ENCODE data around the gene DDX54. TPM values are rescaled to one million over a fixed set of nuclear protein-coding genes. Genes with fewer than 3 reads are reported as not detected.

Gene DDX54
- total RNA-seq, 1 donor from 2014 or later, result 118 TPM

- Mint-ChIP-seq H3K4me3 (ENCODE audit: low read depth) (peak overlapping the region; percentile 77), H3K27me3 (ENCODE audit: low read depth) (no peaks in the 10 kb centered on the region), H3K9me3 (no peaks in the 10 kb centered on the region), H3K36me3 (ENCODE audit: low read depth) (no peaks in the 10 kb centered on the region), H3K4me1 (ENCODE audit: low read depth) (peaks cover 16% of the 10 kb centered on the region), H3K27ac (peak overlapping the region; percentile 85)
- intact Hi-C loops (cut with micrococcal nuclease), result loop anchor here (2.0 to 10.0 kb wide), 2 partner anchors 16 to 232 kb away; partner anchors contain the start of gene OAS1
- DNase-seq (ENCODE audit: low spot score), result peak; percentile 32
Measured at GRCh38 chr12:113136128-113136989, 48.9 kb downstream of the DDX54 start.

DNA sequence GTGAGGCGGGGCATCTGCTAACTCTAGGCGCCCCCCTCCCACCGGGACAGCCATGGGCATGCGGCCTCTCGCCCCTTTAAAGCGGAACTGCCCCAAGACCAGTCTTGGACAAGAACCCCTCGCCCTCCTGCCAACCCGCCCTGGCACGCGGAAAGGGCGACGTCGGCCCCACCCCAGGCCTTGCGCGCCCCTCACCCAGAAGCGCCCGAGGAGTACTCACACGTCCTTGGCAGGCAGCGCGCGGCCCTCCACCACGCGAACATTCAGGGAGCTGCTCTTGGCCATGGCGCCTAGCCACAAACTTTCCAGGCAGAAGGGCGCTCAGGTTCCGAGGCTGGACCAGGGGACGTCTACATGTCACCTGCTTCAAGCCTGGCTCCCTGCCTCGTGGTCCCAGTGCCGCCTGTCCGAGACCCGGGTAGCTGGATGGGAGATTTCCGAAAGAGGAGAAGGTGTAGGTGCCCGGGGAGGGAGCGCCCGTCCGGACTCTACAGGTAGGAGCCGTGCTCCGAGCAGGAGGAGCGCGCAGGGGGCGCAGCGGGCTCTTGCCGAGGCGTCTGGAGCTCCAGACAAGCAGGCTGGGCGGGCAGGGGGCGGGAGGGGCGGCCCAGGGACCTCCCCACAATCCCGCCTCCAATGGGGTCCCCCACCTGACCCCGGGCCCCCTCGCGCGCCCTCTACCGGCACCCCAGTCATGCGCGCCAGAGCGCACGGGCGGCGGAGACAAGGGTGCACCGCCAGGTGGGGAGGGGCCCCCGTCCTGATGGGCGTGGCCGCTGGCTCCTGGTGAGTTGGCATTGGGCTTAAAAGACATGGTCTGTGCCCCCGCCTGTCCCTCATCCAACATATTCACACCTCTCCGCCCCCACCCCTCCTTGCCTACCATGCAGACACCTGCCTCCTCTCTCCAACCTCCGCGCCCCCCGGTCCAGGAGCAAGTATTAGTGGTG lies 49.8 kb downstream of the DDX54 start, which contains the start of gene RASAL1:
Gene RASAL1 (minus strand): TSS at position 584 of the 950 bp plus-strand sequence. CDS start 299 bp downstream, at position 285.
- intact Hi-C loops (cut with micrococcal nuclease), result loop anchor here (2.0 to 10.0 kb wide), 2 partner anchors 17 to 231 kb away; partner anchors contain the start of gene OAS1
- Mint-ChIP-seq H3K27me3 (ENCODE audit: low read depth) (no peaks in the 10 kb centered on the region), H3K4me3 (ENCODE audit: low read depth) (peak within 1 kb of the TSS; percentile 77), H3K27ac (peak within 1 kb of the TSS; percentile 85), H3K4me1 (ENCODE audit: low read depth) (peaks cover 15% of the 10 kb centered on the region), H3K36me3 (ENCODE audit: low read depth) (no peaks in the 10 kb centered on the region), H3K9me3 (no peaks in the 10 kb centered on the region)
- DNase-seq (ENCODE audit: low spot score), result peak; percentile 65

GRCh38 chr12:113134521-113134951 lies 50.7 kb downstream of the DDX54 start:
- Mint-ChIP-seq H3K4me1 (ENCODE audit: low read depth) (peaks cover 14% of the 10 kb centered on the region), H3K27ac (no peak overlapping the region), H3K36me3 (ENCODE audit: low read depth) (no peaks in the 10 kb centered on the region), H3K27me3 (ENCODE audit: low read depth) (no peaks in the 10 kb centered on the region), H3K4me3 (ENCODE audit: low read depth) (peak overlapping the region; percentile 58), H3K9me3 (no peaks in the 10 kb centered on the region)
- intact Hi-C loops (cut with micrococcal nuclease), result loop anchor here (10.0 kb wide), 1 partner anchor 230 kb away; the partner anchor contains the start of gene OAS1
- no peak for DNase-seq (ENCODE audit: low spot score)

GRCh38 chr12:113134071-113134470 lies 51.2 kb downstream of the DDX54 start:
- Mint-ChIP-seq H3K9me3 (no peaks in the 10 kb centered on the region), H3K4me3 (ENCODE audit: low read depth) (no peak overlapping the region), H3K4me1 (ENCODE audit: low read depth) (peaks cover 14% of the 10 kb centered on the region), H3K36me3 (ENCODE audit: low read depth) (no peaks in the 10 kb centered on the region), H3K27ac (no peak overlapping the region), H3K27me3 (ENCODE audit: low read depth) (no peaks in the 10 kb centered on the region)
- DNase-seq (ENCODE audit: low spot score), result no peak
- intact Hi-C loops (cut with micrococcal nuclease), result loop anchor here (10.0 kb wide), 1 partner anchor 229 kb away; the partner anchor contains the start of gene OAS1

DNA sequence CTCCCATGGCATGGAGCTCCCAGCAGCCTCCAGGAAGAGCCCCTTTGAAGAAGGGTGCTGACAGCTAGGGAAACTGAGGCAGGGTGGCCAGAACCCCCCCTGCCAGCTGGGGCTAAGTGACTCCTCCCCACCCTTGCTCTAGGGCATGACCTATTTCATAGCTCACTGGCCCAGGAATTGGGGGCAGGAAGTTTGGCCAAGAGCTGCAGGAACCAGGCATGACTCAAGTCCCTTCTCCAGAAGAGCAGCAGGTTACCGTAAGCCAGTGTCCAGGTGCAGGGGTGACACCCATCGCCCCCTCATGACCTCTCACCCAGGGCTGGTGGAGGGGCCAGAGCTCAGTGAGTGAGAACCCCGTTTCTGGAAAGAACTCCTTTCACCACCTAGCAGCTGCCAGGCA lies 51.6 kb downstream of the DDX54 start:
- H3K9me3 Mint-ChIP-seq, result no peaks in the 10 kb centered on the region
- no peaks in the 10 kb centered on the region for H3K36me3 Mint-ChIP-seq (ENCODE audit: low read depth)
- peaks cover 14% of the 10 kb centered on the region for H3K4me1 Mint-ChIP-seq (ENCODE audit: low read depth)
- no peak for DNase-seq (ENCODE audit: low spot score)
- H3K27ac Mint-ChIP-seq, result no peak overlapping the region
- H3K27me3 Mint-ChIP-seq (ENCODE audit: low read depth), result no peaks in the 10 kb centered on the region
- H3K4me3 Mint-ChIP-seq (ENCODE audit: low read depth), result no peak overlapping the region
- intact Hi-C loops (cut with micrococcal nuclease), result loop anchor here (10.0 kb wide), 1 partner anchor 229 kb away; the partner anchor contains the start of gene OAS1

DNA sequence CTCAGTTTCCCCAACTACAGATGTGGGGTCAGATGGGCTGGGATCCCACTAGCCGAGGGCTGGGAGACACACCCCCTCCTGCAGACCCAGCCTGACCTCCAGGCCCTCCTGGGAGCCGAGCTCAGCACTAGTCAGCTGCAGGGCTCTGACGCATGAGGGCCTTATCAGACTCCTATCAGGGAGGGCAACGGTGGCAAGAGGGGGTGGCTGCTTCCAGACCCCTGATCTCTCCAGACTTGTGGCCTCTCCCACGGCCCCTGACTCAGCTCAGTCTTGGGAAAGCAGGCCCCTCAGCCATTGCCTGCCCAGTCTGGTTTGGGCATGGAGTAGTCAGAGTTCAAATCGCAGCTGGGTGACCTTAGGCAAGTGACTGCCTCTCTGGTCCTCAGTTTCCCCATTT lies 52.2 kb downstream of the DDX54 start:
- no peaks in the 10 kb centered on the region for H3K27me3 Mint-ChIP-seq (ENCODE audit: low read depth)
- no peaks in the 10 kb centered on the region for H3K9me3 Mint-ChIP-seq
- intact Hi-C loops (cut with micrococcal nuclease), result loop anchor here (10.0 kb wide), 1 partner anchor 228 kb away; the partner anchor contains the start of gene OAS1

GRCh38 chr12:113131556-113131955 lies 53.7 kb downstream of the DDX54 start:
- Mint-ChIP-seq H3K27ac (no peak overlapping the region), H3K36me3 (ENCODE audit: low read depth) (no peaks in the 10 kb centered on the region), H3K9me3 (no peaks in the 10 kb centered on the region), H3K4me1 (ENCODE audit: low read depth) (peaks cover 11% of the 10 kb centered on the region), H3K27me3 (ENCODE audit: low read depth) (no peaks in the 10 kb centered on the region), H3K4me3 (ENCODE audit: low read depth) (no peak overlapping the region)
- no peak for DNase-seq (ENCODE audit: low spot score)
- intact Hi-C loops (cut with micrococcal nuclease), result loop anchor here (10.0 kb wide), 1 partner anchor 227 kb away; the partner anchor contains the start of gene OAS1

More for the DNA sequence above, 52.2 kb downstream of the DDX54 start:
- H3K36me3 Mint-ChIP-seq (ENCODE audit: low read depth), result no peaks in the 10 kb centered on the region
- H3K27ac Mint-ChIP-seq, result no peak overlapping the region
- peaks cover 14% of the 10 kb centered on the region for H3K4me1 Mint-ChIP-seq (ENCODE audit: low read depth)
- H3K4me3 Mint-ChIP-seq (ENCODE audit: low read depth), result no peak overlapping the region
- no peak for DNase-seq (ENCODE audit: low spot score)

DNA sequence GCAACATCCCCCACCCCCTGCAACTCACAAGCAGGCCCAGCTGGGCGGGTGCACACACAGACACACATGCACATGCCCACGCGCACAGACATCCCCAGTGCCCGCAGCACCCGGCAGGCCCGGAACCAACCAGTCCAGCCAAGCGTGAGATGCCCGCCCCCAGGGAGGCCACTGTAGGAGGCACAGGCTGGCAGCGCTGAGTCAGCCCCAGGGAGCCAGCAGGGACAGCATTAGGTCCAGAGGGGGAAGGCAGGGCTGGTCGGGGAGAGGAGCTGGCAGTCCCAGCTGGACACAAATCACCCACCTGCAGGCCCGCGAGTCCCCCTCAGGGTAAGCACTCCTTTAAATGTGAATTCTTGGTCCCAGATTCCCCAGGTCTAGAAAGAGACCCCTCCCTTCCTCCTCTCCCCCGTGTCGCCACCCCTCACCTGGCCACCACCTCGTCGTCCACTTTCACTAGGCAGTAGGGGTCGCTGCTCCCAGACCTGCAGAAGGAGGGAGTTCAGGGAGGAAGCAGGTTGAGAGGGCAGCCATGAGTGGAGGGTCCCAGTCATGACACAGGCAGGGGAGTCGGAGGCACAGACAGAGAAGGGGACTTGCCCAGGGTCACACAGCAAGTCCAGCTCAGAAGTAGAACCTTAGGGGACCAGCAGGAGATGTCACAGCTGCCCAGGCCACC lies 54.7 kb downstream of the DDX54 start:
- Mint-ChIP-seq H3K27ac (no peak overlapping the region), H3K9me3 (no peaks in the 10 kb centered on the region), H3K36me3 (ENCODE audit: low read depth) (no peaks in the 10 kb centered on the region), H3K4me1 (ENCODE audit: low read depth) (peaks cover 3% of the 10 kb centered on the region), H3K4me3 (ENCODE audit: low read depth) (no peak overlapping the region), H3K27me3 (ENCODE audit: low read depth) (no peaks in the 10 kb centered on the region)
- no peak for DNase-seq (ENCODE audit: low spot score)
- intact Hi-C loops (cut with micrococcal nuclease), result loop anchor here (10.0 kb wide), 1 partner anchor 226 kb away; the partner anchor contains the start of gene OAS1

DNA sequence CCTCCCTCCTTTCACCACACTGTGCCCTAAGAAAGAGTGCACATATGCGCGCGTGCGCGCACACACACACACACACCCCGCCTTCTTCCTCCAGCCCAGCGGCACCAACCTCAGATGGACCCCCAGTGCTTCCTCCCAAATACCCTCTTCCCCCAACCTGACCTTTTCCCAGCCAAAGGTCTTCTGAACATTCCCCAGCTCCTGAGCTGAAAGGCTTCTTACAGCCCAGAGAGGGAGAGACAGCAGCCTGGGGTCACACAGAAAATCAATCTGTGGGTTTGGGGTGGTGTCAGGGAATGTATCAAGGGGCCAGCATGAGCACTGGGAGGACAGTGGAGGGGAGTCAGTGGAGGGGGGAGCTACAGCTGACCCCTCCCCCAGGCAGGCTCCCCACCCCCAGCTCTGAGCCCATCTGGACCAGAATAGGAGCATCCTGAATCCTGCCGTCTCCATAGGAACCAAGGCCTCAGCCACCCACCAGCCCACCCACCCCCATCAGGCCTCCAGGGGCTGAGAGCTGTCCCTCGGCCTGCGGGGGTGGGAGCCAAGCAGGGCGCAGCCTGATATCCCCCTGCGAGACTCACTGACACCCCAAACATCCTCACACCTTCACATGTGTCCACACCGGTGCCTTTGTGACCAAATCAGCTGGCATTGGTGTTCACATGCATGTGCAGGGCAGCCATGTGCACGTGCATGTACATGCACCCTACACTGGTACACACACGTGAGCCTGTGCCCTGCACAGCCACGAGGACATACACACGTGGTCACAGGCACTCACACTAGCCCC lies 55.4 kb downstream of the DDX54 start:
- Mint-ChIP-seq H3K27ac (no peak overlapping the region), H3K36me3 (ENCODE audit: low read depth) (no peaks in the 10 kb centered on the region), H3K9me3 (no peaks in the 10 kb centered on the region), H3K27me3 (ENCODE audit: low read depth) (no peaks in the 10 kb centered on the region), H3K4me3 (ENCODE audit: low read depth) (no peak overlapping the region), H3K4me1 (ENCODE audit: low read depth) (no peaks in the 10 kb centered on the region)
- no peak for DNase-seq (ENCODE audit: low spot score)
- intact Hi-C loops (cut with micrococcal nuclease), result loop anchor here (10.0 kb wide), 1 partner anchor 225 kb away; the partner anchor contains the start of gene OAS1

GRCh38 chr12:113128802-113129663 lies 56.2 kb downstream of the DDX54 start:
- Mint-ChIP-seq H3K4me1 (ENCODE audit: low read depth) (no peaks in the 10 kb centered on the region), H3K27ac (no peak overlapping the region), H3K27me3 (ENCODE audit: low read depth) (no peaks in the 10 kb centered on the region), H3K4me3 (ENCODE audit: low read depth) (no peak overlapping the region), H3K36me3 (ENCODE audit: low read depth) (no peaks in the 10 kb centered on the region), H3K9me3 (no peaks in the 10 kb centered on the region)
- DNase-seq (ENCODE audit: low spot score), result no peak
- intact Hi-C loops (cut with micrococcal nuclease), result no loop called here

GRCh38 chr12:113127791-113128199 lies 57.5 kb downstream of the DDX54 start:
- Mint-ChIP-seq H3K27ac (no peak overlapping the region), H3K4me1 (ENCODE audit: low read depth) (no peaks in the 10 kb centered on the region), H3K4me3 (ENCODE audit: low read depth) (no peak overlapping the region), H3K36me3 (ENCODE audit: low read depth) (no peaks in the 10 kb centered on the region), H3K27me3 (ENCODE audit: low read depth) (no peaks in the 10 kb centered on the region), H3K9me3 (peaks cover 7% of the 10 kb centered on the region)
- DNase-seq (ENCODE audit: low spot score), result no peak
- intact Hi-C loops (cut with micrococcal nuclease), result no loop called here

Data from activated T-helper 2 cell treated with anti-CD3 and anti-CD28 coated beads, Interferon-gamma antibody, Interleukin-2, Interleukin-4, amounts not matched to agents 10 μg/mL and 5 μg/mL and 100 μg/mL, durations not matched to agents 14 hours and 24 hours and 36 hours (primary cell).